ENCODE data around the gene KCNQ5.

- TF ChIP-seq, protein P1, sequence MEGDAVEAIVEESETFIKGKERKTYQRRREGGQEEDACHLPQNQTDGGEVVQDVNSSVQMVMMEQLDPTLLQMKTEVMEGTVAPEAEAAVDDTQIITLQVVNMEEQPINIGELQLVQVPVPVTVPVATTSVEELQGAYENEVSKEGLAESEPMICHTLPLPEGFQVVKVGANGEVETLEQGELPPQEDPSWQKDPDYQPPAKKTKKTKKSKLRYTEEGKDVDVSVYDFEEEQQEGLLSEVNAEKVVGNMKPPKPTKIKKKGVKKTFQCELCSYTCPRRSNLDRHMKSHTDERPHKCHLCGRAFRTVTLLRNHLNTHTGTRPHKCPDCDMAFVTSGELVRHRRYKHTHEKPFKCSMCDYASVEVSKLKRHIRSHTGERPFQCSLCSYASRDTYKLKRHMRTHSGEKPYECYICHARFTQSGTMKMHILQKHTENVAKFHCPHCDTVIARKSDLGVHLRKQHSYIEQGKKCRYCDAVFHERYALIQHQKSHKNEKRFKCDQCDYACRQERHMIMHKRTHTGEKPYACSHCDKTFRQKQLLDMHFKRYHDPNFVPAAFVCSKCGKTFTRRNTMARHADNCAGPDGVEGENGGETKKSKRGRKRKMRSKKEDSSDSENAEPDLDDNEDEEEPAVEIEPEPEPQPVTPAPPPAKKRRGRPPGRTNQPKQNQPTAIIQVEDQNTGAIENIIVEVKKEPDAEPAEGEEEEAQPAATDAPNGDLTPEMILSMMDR (IDR thresholded peaks at IDR 0.05) = no peak
- TF ChIP-seq EP300 (IDR thresholded peaks at IDR 0.05) = no peak
- TF ChIP-seq POLR2A (IDR thresholded peaks at IDR 0.05) = no peak
- TF ChIP-seq POLR2AphosphoS5 (IDR thresholded peaks at IDR 0.05) = no peak
These were observed 233.6 kb downstream of the KCNQ5 start for GRCh38 chr6:72855471-72855870.
